Activated naive CD4-positive, alpha-beta T cell treated with anti-CD3 and anti-CD28 coated beads, Interleukin-2, amount 50 U/mL, for 16 hours (primary cell): ENCODE results near the gene SPPL3.
"Not testable (repeated sequence)": the region's sequence is repeated elsewhere in the genome, so short reads cannot be mapped to it uniquely, and the experiment has no call there.

Source experiments
- DNase-seq: peaks from one replicate; pipeline ENCODE4 v3.0.0-alpha.2; 2020

SPPL3 gene

DNA sequence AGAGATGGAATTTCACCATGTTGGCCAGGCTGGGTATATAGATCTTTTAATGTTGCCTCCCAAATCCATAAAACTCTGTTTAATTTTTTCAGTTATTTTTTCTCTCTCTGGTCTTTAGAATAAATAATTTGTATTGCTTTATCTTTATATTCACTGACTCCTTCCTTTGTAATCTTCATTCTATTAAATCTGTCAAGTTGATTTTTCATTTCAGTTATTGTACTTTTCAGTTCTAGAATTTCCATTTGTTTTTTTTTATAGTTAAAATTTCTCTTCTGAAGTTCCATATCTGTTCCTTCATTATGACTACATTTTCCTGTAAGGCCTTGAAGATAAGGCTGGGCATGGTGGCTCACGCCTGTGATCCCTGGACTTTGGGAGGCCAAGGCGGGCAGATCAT lies 13.6 kb upstream of the SPPL3 start:
- DNase-seq, result no peak

GRCh38 chr12:120916561-120916960 lies 12.4 kb upstream of the SPPL3 start:
- no peak for DNase-seq

GRCh38 chr12:120914794-120915193 lies 10.6 kb upstream of the SPPL3 start:
- no peak for DNase-seq

DNA sequence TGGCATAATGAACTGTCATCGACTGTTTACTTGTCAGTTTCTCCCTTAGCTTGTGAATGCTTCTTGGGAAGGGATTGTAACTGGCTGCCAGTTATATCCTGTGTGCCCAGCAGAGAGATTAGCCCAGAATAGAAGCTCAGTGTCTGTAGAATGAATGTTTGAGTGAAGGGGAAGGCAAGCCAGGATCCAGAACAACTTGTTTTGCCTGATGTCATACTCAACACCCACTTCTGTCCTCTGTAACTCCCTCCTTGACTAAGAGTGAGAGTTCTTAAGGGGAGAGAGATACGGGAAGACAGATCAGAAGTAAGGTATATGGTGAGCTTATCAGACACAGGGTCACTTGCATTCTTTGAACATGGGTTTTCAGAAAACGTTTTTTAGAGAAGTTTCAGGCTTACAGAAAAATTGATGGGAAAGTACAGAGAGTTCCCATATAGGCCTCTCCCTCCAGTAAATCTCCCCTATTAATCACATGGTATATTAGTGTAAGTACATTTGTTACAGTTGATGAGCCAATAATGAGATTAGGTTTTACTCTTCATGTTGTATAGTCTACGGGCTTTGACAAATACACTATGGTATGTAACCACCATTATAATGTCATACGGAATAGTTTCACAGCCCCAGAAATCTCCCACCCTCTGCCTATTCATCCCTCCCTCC lies 5.6 kb upstream of the SPPL3 start:
- DNase-seq, result no peak

GRCh38 chr12:120905856-120906384 lies 1.8 kb upstream of the SPPL3 start:
- no peak for DNase-seq

- peak; percentile 55 for DNase-seq
Measured at GRCh38 chr12:120903412-120904196, 554 bp downstream of the SPPL3 start.

- no peak for DNase-seq
Measured at GRCh38 chr12:120902846-120903411, 1.2 kb downstream of the SPPL3 start.

DNA sequence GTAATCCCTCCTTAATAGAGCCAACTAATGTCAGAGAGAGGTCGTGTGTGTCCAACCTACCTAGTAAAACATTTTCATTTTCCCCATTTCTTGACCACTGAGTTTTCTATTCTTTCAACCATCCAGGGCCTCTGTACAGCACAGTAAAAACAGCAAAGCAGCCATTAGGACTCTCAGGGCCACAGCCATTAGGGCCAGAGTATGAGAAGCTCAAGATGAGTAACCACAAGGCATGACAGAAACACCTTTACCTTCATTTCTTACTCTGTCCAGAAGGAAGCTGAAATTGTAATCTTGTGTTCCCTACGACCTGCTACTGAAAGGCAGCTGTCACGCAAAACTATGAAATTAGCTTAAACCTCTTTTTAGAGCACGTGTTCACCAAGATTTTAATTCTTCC lies 2.3 kb downstream of the SPPL3 start:
- DNase-seq, result no peak

DNA sequence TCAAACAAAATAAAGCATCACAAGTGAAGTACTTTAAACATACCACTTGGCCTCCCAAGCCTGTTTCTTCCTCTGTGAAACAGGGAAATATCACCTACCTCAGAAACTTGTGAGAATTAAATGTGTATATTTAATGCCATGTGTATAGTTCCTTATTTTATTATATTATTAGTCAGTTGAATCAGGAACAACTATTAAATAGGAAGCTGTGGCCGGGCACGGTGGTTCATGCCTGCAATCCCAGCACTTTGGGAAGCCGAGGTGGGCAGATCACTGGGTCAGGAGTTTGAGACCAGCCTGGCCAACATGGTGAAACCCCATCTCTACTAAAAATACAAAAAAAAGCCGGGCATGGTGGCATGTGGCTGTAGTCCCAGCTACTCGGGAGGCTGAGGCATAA lies 3.1 kb downstream of the SPPL3 start:
- not testable (repeated sequence) for DNase-seq

GRCh38 chr12:120895532-120895931 lies 8.6 kb downstream of the SPPL3 start:
- no peak for DNase-seq

GRCh38 chr12:120892265-120892664 lies 11.9 kb downstream of the SPPL3 start:
- no peak for DNase-seq

- DNase-seq, result no peak
Measured at GRCh38 chr12:120890963-120891362, 13.2 kb downstream of the SPPL3 start.

DNA sequence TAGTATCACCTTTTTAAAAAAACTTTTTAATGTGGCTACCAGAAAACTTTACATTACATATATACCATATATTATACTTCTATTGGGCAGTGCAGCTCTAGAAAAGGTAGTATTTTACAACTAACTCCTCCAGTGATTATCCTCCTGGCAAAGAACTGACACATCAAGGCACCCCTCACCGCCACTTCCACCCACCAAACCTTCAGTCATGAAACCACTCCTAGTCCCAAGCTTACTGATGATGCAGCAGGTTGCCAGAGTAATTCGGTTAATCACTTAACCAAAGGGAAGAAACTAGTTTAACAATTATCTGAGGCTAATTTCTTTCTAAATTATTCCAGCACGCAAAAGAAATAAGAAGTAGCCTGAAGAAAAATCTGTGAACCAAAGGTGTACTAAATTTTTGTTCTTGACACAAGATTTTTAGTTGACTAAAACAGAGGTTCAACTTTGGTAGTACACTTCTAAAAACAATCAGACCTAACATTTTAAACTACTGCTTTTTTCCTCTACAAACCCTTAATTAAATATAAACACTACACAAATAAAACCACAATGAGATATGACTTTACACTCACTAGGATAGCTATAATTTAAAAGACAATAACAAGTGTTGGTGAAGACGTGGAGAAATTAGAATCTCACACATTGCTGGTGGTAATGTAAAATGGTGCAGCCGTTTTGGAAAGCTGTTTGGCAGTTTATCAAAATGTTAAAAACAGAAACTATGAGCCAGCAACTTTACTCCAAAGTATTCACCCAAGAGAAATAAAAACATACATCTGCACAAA lies 16.7 kb downstream of the SPPL3 start:
- DNase-seq, result peak; percentile 29

DNA sequence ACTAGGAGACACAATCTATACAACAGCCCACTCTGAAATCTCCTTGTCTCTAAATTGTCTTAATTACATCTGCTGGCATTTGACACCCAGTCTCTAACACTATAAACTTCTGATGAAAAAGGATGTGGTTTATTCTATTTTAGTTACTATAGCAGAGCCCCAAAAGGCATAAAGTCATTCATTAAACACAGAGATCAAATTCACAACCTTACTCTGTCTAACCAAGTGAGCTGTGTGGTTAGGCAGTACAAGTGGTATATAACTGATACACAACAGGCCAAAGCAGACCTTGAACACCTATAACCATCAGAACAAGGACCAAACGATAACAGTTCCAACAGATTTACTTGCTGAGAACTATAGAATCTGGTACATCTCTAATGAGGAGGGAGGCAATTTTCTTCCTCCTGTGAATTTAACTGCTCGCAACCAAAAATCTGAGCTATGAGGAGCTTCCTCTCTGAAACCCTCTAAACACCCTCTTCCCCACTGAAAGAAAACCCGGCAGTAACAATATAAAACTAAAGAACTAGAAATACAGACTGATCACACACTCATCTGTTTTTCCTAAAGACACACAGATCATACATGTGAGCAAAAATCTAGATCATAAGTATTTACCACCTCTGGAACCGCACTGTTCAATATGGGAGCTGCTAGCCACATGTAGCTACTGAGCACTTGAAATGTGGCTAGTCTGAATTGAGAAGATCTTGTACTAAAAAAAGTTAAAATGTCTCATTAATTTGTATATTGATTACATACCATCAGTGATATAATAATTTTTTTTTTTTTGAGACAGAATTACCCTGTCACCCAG lies 17.7 kb downstream of the SPPL3 start:
- no peak for DNase-seq

- DNase-seq, result no peak
Measured at GRCh38 chr12:120885521-120885920, 18.6 kb downstream of the SPPL3 start.

- no peak for DNase-seq
Measured at GRCh38 chr12:120884644-120885043, 19.5 kb downstream of the SPPL3 start.

- DNase-seq, result no peak
Measured at GRCh38 chr12:120882055-120882555, 22.1 kb downstream of the SPPL3 start.

GRCh38 chr12:120879718-120880300 lies 24.3 kb downstream of the SPPL3 start:
- DNase-seq, result no peak

DNA sequence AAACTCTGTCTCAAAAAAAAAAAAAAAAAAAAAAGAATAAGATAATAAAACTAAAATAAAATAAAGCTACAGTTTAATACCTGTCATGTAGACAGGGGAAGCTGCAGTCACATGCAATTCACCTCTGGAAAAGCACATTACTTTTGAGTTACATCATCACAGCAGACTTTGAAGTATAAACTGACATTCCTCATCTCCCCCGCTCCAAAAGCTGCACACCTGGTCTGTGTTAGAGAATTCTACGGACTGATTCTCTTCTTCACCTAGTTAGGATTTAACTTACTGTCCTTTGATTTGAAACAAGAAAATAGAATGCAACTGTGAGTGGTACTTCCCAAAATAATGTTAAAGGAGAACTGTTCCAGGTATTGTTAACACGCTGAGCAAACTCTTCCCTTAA lies 25.1 kb downstream of the SPPL3 start:
- DNase-seq, result no peak

- no peak for DNase-seq
Measured at GRCh38 chr12:120874547-120875245, 29.5 kb downstream of the SPPL3 start.

- no peak for DNase-seq
Measured at GRCh38 chr12:120873226-120873625, 30.9 kb downstream of the SPPL3 start.
